ENCODE measurements around the gene CD69. TPM values are rescaled to one million over a fixed set of nuclear protein-coding genes. Genes with fewer than 3 reads are reported as not detected.

Gene CD69
- 100 to 1,000 TPM in 1 of 2 donors, 10 to 100 TPM in 1; 51.8 to 150 TPM for total RNA-seq

- peak within 1 kb of the TSS; percentile 98 for H3K27ac Mint-ChIP-seq
- H3K4me3 Mint-ChIP-seq = peak within 1 kb of the TSS; percentile 96
- H3K9me3 Mint-ChIP-seq = peaks cover 5% of the 10 kb centered on the region
- no peaks in the 10 kb centered on the region for H3K27me3 Mint-ChIP-seq
- H3K4me1 Mint-ChIP-seq = peaks cover 51% of the 10 kb centered on the region
- peaks cover 69% of the 10 kb centered on the region for H3K36me3 Mint-ChIP-seq (ENCODE audit: low read depth)
- ATAC-seq (replicated peaks) = peak; percentile 62
Observed at GRCh38 chr12:9760699-9761418, at the start of gene CD69. CD69 (minus strand) TSS chr12:9760901; CDS start chr12:9760820, 81 bp downstream.

GRCh38 chr12:9809866-9810265, 49.2 kb upstream of the CD69 start:
- Mint-ChIP-seq H3K4me3 (no peak overlapping the region), H3K36me3 (ENCODE audit: low read depth) (no peaks in the 10 kb centered on the region), H3K9me3 (no peaks in the 10 kb centered on the region), H3K4me1 (peaks cover 5% of the 10 kb centered on the region), H3K27me3 (peaks cover 18% of the 10 kb centered on the region), H3K27ac (no peak overlapping the region)
- ATAC-seq (replicated peaks) = no peak

GRCh38 chr12:9809338-9809737, 48.6 kb upstream of the CD69 start:
- H3K27ac Mint-ChIP-seq = no peak overlapping the region
- no peaks in the 10 kb centered on the region for H3K9me3 Mint-ChIP-seq
- H3K27me3 Mint-ChIP-seq = peaks cover 18% of the 10 kb centered on the region
- no peak for ATAC-seq (replicated peaks)
- no peak overlapping the region for H3K4me3 Mint-ChIP-seq
- peaks cover 5% of the 10 kb centered on the region for H3K4me1 Mint-ChIP-seq
- no peaks in the 10 kb centered on the region for H3K36me3 Mint-ChIP-seq (ENCODE audit: low read depth)

- Mint-ChIP-seq H3K9me3 (no peaks in the 10 kb centered on the region), H3K36me3 (ENCODE audit: low read depth) (no peaks in the 10 kb centered on the region), H3K4me3 (no peak overlapping the region), H3K4me1 (no peaks in the 10 kb centered on the region), H3K27me3 (peaks cover 18% of the 10 kb centered on the region), H3K27ac (no peak overlapping the region)
- ATAC-seq (replicated peaks) = peak; percentile 47
Observed at GRCh38 chr12:9808504-9808903, 47.8 kb upstream of the CD69 start.

- Mint-ChIP-seq H3K27me3 (peaks cover 13% of the 10 kb centered on the region), H3K9me3 (no peaks in the 10 kb centered on the region), H3K4me1 (no peaks in the 10 kb centered on the region), H3K36me3 (ENCODE audit: low read depth) (no peaks in the 10 kb centered on the region), H3K27ac (no peak overlapping the region), H3K4me3 (no peak overlapping the region)
- ATAC-seq (replicated peaks) = no peak
Observed at GRCh38 chr12:9806714-9807113, 46.0 kb upstream of the CD69 start.

GRCh38 chr12:9805883-9806282, 45.2 kb upstream of the CD69 start:
- Mint-ChIP-seq H3K27me3 (peaks cover 7% of the 10 kb centered on the region), H3K9me3 (no peaks in the 10 kb centered on the region), H3K36me3 (ENCODE audit: low read depth) (no peaks in the 10 kb centered on the region), H3K4me1 (no peaks in the 10 kb centered on the region), H3K4me3 (no peak overlapping the region), H3K27ac (no peak overlapping the region)
- no peak for ATAC-seq (replicated peaks)

- H3K27ac Mint-ChIP-seq = no peak overlapping the region
- H3K27me3 Mint-ChIP-seq = no peaks in the 10 kb centered on the region
- H3K4me3 Mint-ChIP-seq = no peak overlapping the region
- H3K9me3 Mint-ChIP-seq = no peaks in the 10 kb centered on the region
- H3K36me3 Mint-ChIP-seq (ENCODE audit: low read depth) = no peaks in the 10 kb centered on the region
- H3K4me1 Mint-ChIP-seq = peaks cover 19% of the 10 kb centered on the region
- ATAC-seq (replicated peaks) = no peak
Observed at GRCh38 chr12:9799961-9800360, 39.3 kb upstream of the CD69 start.

- peaks cover 33% of the 10 kb centered on the region for H3K4me1 Mint-ChIP-seq
- H3K36me3 Mint-ChIP-seq (ENCODE audit: low read depth) = no peaks in the 10 kb centered on the region
- H3K27ac Mint-ChIP-seq = peak overlapping the region; percentile 74
- peak overlapping the region; percentile 73 for H3K4me3 Mint-ChIP-seq
- H3K27me3 Mint-ChIP-seq = no peaks in the 10 kb centered on the region
- no peaks in the 10 kb centered on the region for H3K9me3 Mint-ChIP-seq
- ATAC-seq (replicated peaks) = peak; percentile 84
Observed at GRCh38 chr12:9797722-9798619, 37.3 kb upstream of the CD69 start.

GRCh38 chr12:9796971-9797370, 36.3 kb upstream of the CD69 start:
- Mint-ChIP-seq H3K27me3 (no peaks in the 10 kb centered on the region), H3K36me3 (ENCODE audit: low read depth) (no peaks in the 10 kb centered on the region), H3K9me3 (no peaks in the 10 kb centered on the region), H3K4me3 (peak overlapping the region; percentile 73), H3K4me1 (peaks cover 36% of the 10 kb centered on the region), H3K27ac (peak overlapping the region; percentile 77)
- ATAC-seq (replicated peaks) = no peak

- H3K27ac Mint-ChIP-seq = peak overlapping the region; percentile 77
- peak overlapping the region; percentile 73 for H3K4me3 Mint-ChIP-seq
- peak; percentile 42 for ATAC-seq (replicated peaks)
- no peaks in the 10 kb centered on the region for H3K36me3 Mint-ChIP-seq (ENCODE audit: low read depth)
- H3K9me3 Mint-ChIP-seq = no peaks in the 10 kb centered on the region
- H3K4me1 Mint-ChIP-seq = peaks cover 36% of the 10 kb centered on the region
- H3K27me3 Mint-ChIP-seq = no peaks in the 10 kb centered on the region
Observed at GRCh38 chr12:9796346-9796745, 35.6 kb upstream of the CD69 start.

- H3K36me3 Mint-ChIP-seq (ENCODE audit: low read depth) = no peaks in the 10 kb centered on the region
- H3K4me3 Mint-ChIP-seq = peak overlapping the region; percentile 73
- ATAC-seq (replicated peaks) = no peak
- H3K9me3 Mint-ChIP-seq = no peaks in the 10 kb centered on the region
- peaks cover 36% of the 10 kb centered on the region for H3K4me1 Mint-ChIP-seq
- no peaks in the 10 kb centered on the region for H3K27me3 Mint-ChIP-seq
- peak overlapping the region; percentile 77 for H3K27ac Mint-ChIP-seq
Observed at GRCh38 chr12:9795945-9796344, 35.2 kb upstream of the CD69 start.

- peak overlapping the region; percentile 73 for H3K4me3 Mint-ChIP-seq
- H3K36me3 Mint-ChIP-seq (ENCODE audit: low read depth) = no peaks in the 10 kb centered on the region
- H3K27me3 Mint-ChIP-seq = no peaks in the 10 kb centered on the region
- peak overlapping the region; percentile 77 for H3K27ac Mint-ChIP-seq
- peaks cover 4% of the 10 kb centered on the region for H3K9me3 Mint-ChIP-seq
- ATAC-seq (replicated peaks) = peak; percentile 58
- peaks cover 41% of the 10 kb centered on the region for H3K4me1 Mint-ChIP-seq
Observed at GRCh38 chr12:9794484-9795093, 33.9 kb upstream of the CD69 start.

- H3K4me3 Mint-ChIP-seq = peak overlapping the region; percentile 73
- no peaks in the 10 kb centered on the region for H3K36me3 Mint-ChIP-seq (ENCODE audit: low read depth)
- ATAC-seq (replicated peaks) = no peak
- peaks cover 41% of the 10 kb centered on the region for H3K4me1 Mint-ChIP-seq
- peak overlapping the region; percentile 77 for H3K27ac Mint-ChIP-seq
- H3K9me3 Mint-ChIP-seq = peaks cover 4% of the 10 kb centered on the region
- no peaks in the 10 kb centered on the region for H3K27me3 Mint-ChIP-seq
Observed at GRCh38 chr12:9793779-9794395, 33.2 kb upstream of the CD69 start.

GRCh38 chr12:9792961-9793617, 32.4 kb upstream of the CD69 start:
- Mint-ChIP-seq H3K27ac (peak overlapping the region; percentile 77), H3K4me3 (peak overlapping the region; percentile 73), H3K9me3 (peaks cover 4% of the 10 kb centered on the region), H3K27me3 (no peaks in the 10 kb centered on the region), H3K36me3 (ENCODE audit: low read depth) (no peaks in the 10 kb centered on the region), H3K4me1 (peaks cover 38% of the 10 kb centered on the region)
- ATAC-seq (replicated peaks) = peak; percentile 63

All from activated T-helper 17 cell treated with anti-CD3 and anti-CD28 coated beads, Interleukin-2, amount 50 U/mL, for 72 hours (primary cell).